GM12878 (cell line): ENCODE data around the gene PLA2G3.

Experiments used
- E2F4 ChIP-seq: IDR thresholded peaks from 2 replicates; pipeline ENCODE4 v1.6.1; 2012; ENCODE audit warnings: low read depth, low read length, improper control_type of control experiment
- EZH2 ChIP-seq: IDR thresholded peaks from 2 replicates; pipeline ENCODE4 v1.6.1; 2012; ENCODE audit warnings: low read depth, mild to moderate bottlenecking, control low read depth, inconsistent platforms, low read length, borderline replicate concordance; ENCODE audit not compliant: control insufficient read depth
- GABPA ChIP-seq: IDR thresholded peaks from 2 replicates; pipeline ENCODE4 v1.6.1; 2014; ENCODE audit warnings: antibody characterized with exemption, low read depth, mild to moderate bottlenecking, inconsistent platforms
- KDM1A ChIP-seq: fragments of 200-600 bp; sonication (generic); IDR thresholded peaks from 2 replicates; pipeline ENCODE4 v1.6.1; 2016; ENCODE audit warnings: borderline replicate concordance
- REST ChIP-seq: IDR thresholded peaks from 2 replicates; pipeline ENCODE4 v1.6.1; 2012; ENCODE audit warnings: mild to moderate bottlenecking, low read depth, low read length
- SMC3 ChIP-seq: IDR thresholded peaks from 2 replicates; pipeline ENCODE4 v1.6.1; 2011; ENCODE audit warnings: low read length, improper control_type of control experiment, borderline replicate concordance
- ZNF384 ChIP-seq: IDR thresholded peaks from 2 replicates; pipeline ENCODE4 v1.6.1; 2012; ENCODE audit warnings: low read depth, mild to moderate bottlenecking, low read length, improper control_type of control experiment, borderline replicate concordance
- TF ChIP-seq, protein P1 (sequence below): IDR thresholded peaks from 2 replicates; pipeline ENCODE4 v1.6.1; 2012; ENCODE audit warnings: low read length, inconsistent platforms

DNA sequence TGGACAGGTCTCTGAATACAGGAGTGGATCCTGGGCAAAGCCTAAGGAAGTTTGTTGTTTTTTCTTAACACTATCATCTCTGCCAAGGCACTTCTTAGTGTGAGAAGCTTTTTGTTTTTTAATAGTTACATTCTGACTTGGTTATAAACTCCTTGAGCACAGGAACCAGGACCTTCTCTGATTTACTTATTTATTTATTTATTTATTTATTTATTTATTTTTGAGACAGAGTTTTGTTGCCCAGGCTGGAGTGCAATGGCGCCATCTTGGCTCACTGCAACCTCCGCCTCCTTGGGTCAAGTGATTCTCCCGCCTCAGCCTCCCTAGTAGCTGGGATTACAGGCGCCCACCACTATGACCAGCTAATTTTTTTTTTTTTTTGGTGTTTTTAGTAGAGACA is 30.7 kb upstream of the PLA2G3 start:
- TF ChIP-seq KDM1A, result no peak
- TF ChIP-seq E2F4, result no peak
- TF ChIP-seq ZNF384, result no peak
- TF ChIP-seq, protein P1, sequence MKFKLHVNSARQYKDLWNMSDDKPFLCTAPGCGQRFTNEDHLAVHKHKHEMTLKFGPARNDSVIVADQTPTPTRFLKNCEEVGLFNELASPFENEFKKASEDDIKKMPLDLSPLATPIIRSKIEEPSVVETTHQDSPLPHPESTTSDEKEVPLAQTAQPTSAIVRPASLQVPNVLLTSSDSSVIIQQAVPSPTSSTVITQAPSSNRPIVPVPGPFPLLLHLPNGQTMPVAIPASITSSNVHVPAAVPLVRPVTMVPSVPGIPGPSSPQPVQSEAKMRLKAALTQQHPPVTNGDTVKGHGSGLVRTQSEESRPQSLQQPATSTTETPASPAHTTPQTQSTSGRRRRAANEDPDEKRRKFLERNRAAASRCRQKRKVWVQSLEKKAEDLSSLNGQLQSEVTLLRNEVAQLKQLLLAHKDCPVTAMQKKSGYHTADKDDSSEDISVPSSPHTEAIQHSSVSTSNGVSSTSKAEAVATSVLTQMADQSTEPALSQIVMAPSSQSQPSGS, result no peak
- no peak for TF ChIP-seq EZH2
- no peak for TF ChIP-seq REST
- no peak for TF ChIP-seq SMC3
- no peak for TF ChIP-seq GABPA
